IMR-90 (cell line): ENCODE data around the gene UNC13A. TPM values are rescaled to one million over a fixed set of nuclear protein-coding genes. Genes with fewer than 3 reads are reported as not detected.

Source experiments
- ATAC-seq: fragments of 200-7000 bp; cut with Tn5 transposase; 2 replicates; pipeline ENCODE4 v1.9.1; 2020; ENCODE audit warnings: low read depth, mild to moderate bottlenecking, moderate library complexity
- BruUV-seq: library from RNA; stranded (reverse); fragments of 400-500 nt; replicated peaks from 2 replicates; lab custom pipeline; 2021; lab: Mats Ljungman, UMichigan
- CTCF ChIA-PET: fragments of 300-600 bp; formaldehyde crosslinking; extraction: SDS; loops from one replicate; lab custom pipeline; 2021; ENCODE audit warnings: antibody characterized with exemption; lab: Yijun Ruan, JAX
- POLR2A ChIA-PET: fragments of 300-600 bp; sonication (Branson Sonifier 250); formaldehyde crosslinking; loops from one replicate; lab custom pipeline; 2022; ENCODE audit warnings: antibody characterized with exemption; ENCODE audit not compliant: unreplicated experiment; lab: Charles Lee
- DNase-seq: peaks from one replicate; pipeline ENCODE4 v3.0.0; 2013
- H2AFZ ChIP-seq: replicated peaks from 2 replicates; pipeline ENCODE3; 2013; ENCODE audit warnings: low read length, mild to moderate bottlenecking; ENCODE audit not compliant: poor library complexity
- H2AK5ac ChIP-seq: 2 replicates; pipeline ENCODE4 v1.6.1; 2013; ENCODE audit warnings: low read depth, low read length, inconsistent platforms
- H2AK9ac ChIP-seq: replicated peaks from 2 replicates; pipeline ENCODE3; 2013; ENCODE audit warnings: mild to moderate bottlenecking, low read depth, low read length, moderate library complexity; ENCODE audit not compliant: poor library complexity
- H2BK120ac ChIP-seq: 2 replicates; pipeline ENCODE4 v1.6.1; 2013; ENCODE audit warnings: low read depth, low read length, inconsistent platforms
- H2BK15ac ChIP-seq: 3 replicates; pipeline ENCODE4 v1.6.1; 2013; ENCODE audit warnings: low read depth, low read length, inconsistent platforms
- H2BK20ac ChIP-seq: 2 replicates; pipeline ENCODE4 v1.6.1; 2013; ENCODE audit warnings: low read depth, mild to moderate bottlenecking, inconsistent platforms, low read length, moderate library complexity
- H2BK5ac ChIP-seq: 2 replicates; pipeline ENCODE4 v1.6.1; 2013; ENCODE audit warnings: mild to moderate bottlenecking, low read depth, low read length, inconsistent platforms; ENCODE audit not compliant: poor library complexity, severe bottlenecking
- H3K14ac ChIP-seq: replicated peaks from 2 replicates; pipeline ENCODE4 v1.6.1; 2013; ENCODE audit warnings: low read depth, low read length, inconsistent platforms
- H3K18ac ChIP-seq: 2 replicates; pipeline ENCODE4 v1.6.1; 2013; ENCODE audit warnings: low read depth, low read length, control low read depth
- H3K23ac ChIP-seq: 2 replicates; pipeline ENCODE4 v1.6.1; 2013; ENCODE audit warnings: low read depth, low read length, inconsistent platforms
- H3K27ac ChIP-seq: 2 replicates; pipeline ENCODE4 v1.5.1; 2013; ENCODE audit warnings: mild to moderate bottlenecking, control low read depth, low read length; ENCODE audit not compliant: insufficient read depth
- H3K27me3 ChIP-seq: 2 replicates; pipeline ENCODE4 v1.6.1; 2013; ENCODE audit warnings: low read length; ENCODE audit not compliant: control insufficient read depth, insufficient read depth
- H3K36me3 ChIP-seq: 2 replicates; pipeline ENCODE4 v1.6.1; 2013; ENCODE audit warnings: low read length, mixed read lengths; ENCODE audit not compliant: control insufficient read depth, insufficient read depth
- H3K4ac ChIP-seq: 2 replicates; pipeline ENCODE4 v1.6.1; 2013; ENCODE audit warnings: low read depth, low read length, inconsistent platforms
- H3K4me1 ChIP-seq: 2 replicates; pipeline ENCODE4 v1.6.1; 2013; ENCODE audit warnings: low read length, mixed read lengths; ENCODE audit not compliant: control insufficient read depth, insufficient read depth
- H3K4me2 ChIP-seq: 2 replicates; pipeline ENCODE4 v1.6.1; 2013; ENCODE audit warnings: low read depth, mild to moderate bottlenecking, control low read depth, low read length, moderate library complexity
- H3K4me3 ChIP-seq: 2 replicates; pipeline ENCODE4 v1.5.1; 2013; ENCODE audit warnings: low read depth, mild to moderate bottlenecking, control low read depth, low read length, moderate library complexity; ENCODE audit not compliant: insufficient read depth
- H3K56ac ChIP-seq: 2 replicates; pipeline ENCODE4 v1.6.1; 2013; ENCODE audit warnings: low read length, inconsistent platforms; ENCODE audit not compliant: insufficient read depth; ENCODE audit errors: extremely low read depth
- H3K79me1 ChIP-seq, 2 experiments: 2 replicates each; pipeline ENCODE4 v1.6.1; 2013; ENCODE audit warnings: low read length in 2 of 2, inconsistent platforms in 1 of 2, low read depth in 1 of 2
- H3K9ac ChIP-seq: 2 replicates; pipeline ENCODE4 v1.6.1; 2013; ENCODE audit warnings: low read depth, low read length, control low read depth
- H3K9me1 ChIP-seq: 2 replicates; pipeline ENCODE4 v1.6.1; 2013; ENCODE audit warnings: low read length, inconsistent platforms; ENCODE audit not compliant: insufficient read depth
- H3K9me3 ChIP-seq: 2 replicates; pipeline ENCODE4 v1.6.1; 2013; ENCODE audit warnings: low read length; ENCODE audit not compliant: control insufficient read depth, insufficient read depth
- H4K20me1 ChIP-seq: 2 replicates; pipeline ENCODE4 v1.6.1; 2013; ENCODE audit warnings: low read length, inconsistent platforms; ENCODE audit not compliant: insufficient read depth
- H4K5ac ChIP-seq: 2 replicates; pipeline ENCODE4 v1.6.1; 2013; ENCODE audit warnings: mild to moderate bottlenecking, low read depth, low read length, control low read depth
- H4K8ac ChIP-seq, 2 experiments: 2 replicates each; pipeline ENCODE4 v1.6.1; 2013; ENCODE audit warnings: low read depth in 2 of 2, low read length in 2 of 2, control low read depth in 1 of 2, inconsistent platforms in 1 of 2
- H4K91ac ChIP-seq: 2 replicates; pipeline ENCODE4 v1.6.1; 2013; ENCODE audit warnings: low read depth, low read length, inconsistent platforms; ENCODE audit not compliant: insufficient read depth
- BHLHE40 ChIP-seq: fragments of 150-350 bp; IDR thresholded peaks from 2 replicates; pipeline ENCODE4 v1.6.1; 2016; ENCODE audit warnings: mild to moderate bottlenecking, low read depth, low read length
- CEBPB ChIP-seq: IDR thresholded peaks from 2 replicates; pipeline ENCODE4 v1.6.1; 2012; ENCODE audit warnings: low read depth, low read length, improper control_type of control experiment
- CHD1 ChIP-seq: IDR thresholded peaks from 2 replicates; pipeline ENCODE4 v1.6.1; 2012; ENCODE audit warnings: low read depth, low read length, improper control_type of control experiment
- FOS ChIP-seq: fragments of 150-350 bp; IDR thresholded peaks from 2 replicates; pipeline ENCODE4 v1.6.1; 2016; ENCODE audit warnings: low read depth, low read length
- MAFK ChIP-seq: IDR thresholded peaks from 2 replicates; pipeline ENCODE4 v1.6.1; 2012; ENCODE audit warnings: low read depth, low read length, improper control_type of control experiment
- MXI1 ChIP-seq: IDR thresholded peaks from 2 replicates; pipeline ENCODE4 v1.6.1; 2012; ENCODE audit warnings: low read depth, mild to moderate bottlenecking, low read length, moderate library complexity, borderline replicate concordance
- NFE2L2 ChIP-seq: fragments of 150-350 bp; IDR thresholded peaks from 2 replicates; pipeline ENCODE4 v1.6.1; 2016; ENCODE audit warnings: low read depth, mild to moderate bottlenecking, low read length
- POLR2A ChIP-seq: IDR thresholded peaks from 2 replicates; pipeline ENCODE4 v1.6.1; 2012; ENCODE audit warnings: mild to moderate bottlenecking, low read depth, low read length
- RAD21 ChIP-seq: IDR thresholded peaks from 2 replicates; pipeline ENCODE4 v1.6.1; 2012; ENCODE audit warnings: low read length, improper control_type of control experiment
- RCOR1 ChIP-seq: IDR thresholded peaks from 2 replicates; pipeline ENCODE4 v1.6.1; 2012; ENCODE audit warnings: mild to moderate bottlenecking, low read length, improper control_type of control experiment; ENCODE audit not compliant: insufficient replicate concordance
- RFX5 ChIP-seq: IDR thresholded peaks from 2 replicates; pipeline ENCODE4 v1.8.0; 2012; ENCODE audit warnings: low read depth, mild to moderate bottlenecking, low read length, moderate library complexity
- SMC3 ChIP-seq: fragments of 150-350 bp; IDR thresholded peaks from 2 replicates; pipeline ENCODE4 v1.6.1; 2016; ENCODE audit warnings: low read depth, mild to moderate bottlenecking, antibody characterized with exemption, low read length, moderate library complexity
- WGBS, 2 experiments: methylation state at CpG; one replicate each; pipeline versions ENCODE4 v1.1.5 to v1.1.7; 2013; ENCODE audit warnings: missing lambda C conversion rate in 2 of 2; ENCODE audit not compliant: insufficient read length in 1 of 2; ENCODE audit errors: extremely low coverage in 2 of 2; 5-methylcytosine and 5-hydroxymethylcytosine counted together
- dilution Hi-C: fragments of 300-500 bp; cut with HindIII; formaldehyde crosslinking; loops from one replicate; pipeline ENCODE4 v1.14.3; 2018; ENCODE audit warnings: low sequenced_read_pairs; ENCODE audit not compliant: unreplicated experiment
- in situ Hi-C: fragments of 300-500 bp; cut with MboI; formaldehyde crosslinking; loops from 3 replicates; pipeline ENCODE4 v1.14.3; 2019; ENCODE audit warnings: low sequenced_read_pairs, inconsistent platforms, mixed read lengths
- intact Hi-C: fragments of 100-400 bp; cut with micrococcal nuclease; formaldehyde crosslinking; loops from 2 replicates; pipeline ENCODE4 v1.10.0; 2022
- polyA plus RNA-seq, 3 experiments: library from polyadenylated mRNA; depleted of rRNA; stranded (reverse); fragments of >200 nt; gene quantifications; 2 replicates each; pipeline ENCODE4 v1.2.3, GENCODE V29; 2012; ENCODE audit warnings: low replicate concordance in 1 of 3
- total RNA-seq: library from RNA; depleted of rRNA; stranded (reverse); fragments of >200 nt; gene quantifications from 2 replicates; pipeline ENCODE4 v1.2.3, GENCODE V29; 2012
- TF ChIP-seq, protein P1 (sequence below): fragments of 150-350 bp; IDR thresholded peaks from 2 replicates; pipeline ENCODE4 v1.6.1; 2016; ENCODE audit warnings: low read depth, mild to moderate bottlenecking, low read length, moderate library complexity, borderline replicate concordance
- TF ChIP-seq, protein P2 (sequence below): conservative IDR thresholded peaks from 2 replicates; pipeline ENCODE4 v1.5.1; 2012; ENCODE audit warnings: mild to moderate bottlenecking, low read depth, low read length, improper control_type of control experiment

Gene UNC13A
- total and polyA plus RNA-seq, 2 of the 4 experiments (the other 2 are of a cell fraction) = 0.18 to 0.22 TPM

DNA sequence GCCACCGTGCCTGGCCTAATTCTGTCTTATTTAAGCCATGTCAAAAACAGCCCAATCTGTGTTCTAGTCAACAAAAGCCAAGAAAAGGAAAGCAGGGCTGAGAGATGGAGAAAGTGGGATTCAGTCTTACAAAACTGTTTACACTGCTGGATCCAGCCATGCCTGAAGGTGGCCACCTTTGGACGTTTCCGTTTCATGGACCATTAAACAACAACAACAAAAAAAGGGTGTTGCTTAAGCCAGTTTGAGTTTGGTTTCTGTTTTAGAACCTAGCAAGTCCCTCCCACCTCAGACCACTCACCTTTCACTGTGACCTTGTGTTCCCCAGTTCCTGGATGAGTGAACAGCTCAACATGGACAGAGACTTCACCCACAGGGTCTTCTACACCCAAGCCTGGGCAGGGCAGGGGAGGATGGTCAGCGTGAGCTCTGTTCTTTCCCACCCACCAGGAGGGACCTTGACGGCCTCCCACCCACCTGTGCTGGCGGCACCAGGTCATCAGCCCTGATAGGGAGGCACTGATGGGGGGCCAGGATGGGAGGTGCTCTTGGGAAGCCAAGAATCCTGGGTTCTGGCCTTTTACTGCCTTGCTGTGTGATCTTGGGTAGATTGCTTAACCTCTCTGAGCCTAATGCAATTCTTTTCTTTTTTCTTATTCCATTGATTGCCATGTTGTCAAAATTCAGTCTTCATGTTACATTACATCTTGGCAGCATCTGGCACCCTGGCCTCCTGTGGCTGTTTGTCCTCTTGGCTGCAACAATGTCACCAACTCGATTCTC lies 76.5 kb downstream of the UNC13A start:
- DNase-seq = no peak
- Histone ChIP-seq H4K8ac (no peak overlapping the region), H3K56ac (no peak overlapping the region), H3K14ac (no peak overlapping the region), H4K91ac (no peak overlapping the region), H3K9ac (no peak overlapping the region), H2BK120ac (no peak overlapping the region), H3K27ac (no peak overlapping the region), H3K79me1 (no peaks in the 10 kb centered on the region), H3K27me3 (peaks cover 2% of the 10 kb centered on the region), H2BK20ac (no peak overlapping the region), H3K9me1 (no peaks in the 10 kb centered on the region; the same call in 1 of the 2 replicates), H3K36me3 (no peaks in the 10 kb centered on the region), H3K23ac (no peak overlapping the region), H3K18ac (no peak overlapping the region), H4K5ac (no peak overlapping the region), H3K4me2 (no peak overlapping the region), H3K4ac (no peak overlapping the region), H3K4me1 (no peaks in the 10 kb centered on the region), H3K4me3 (no peak overlapping the region), H2AFZ (no peak overlapping the region), H2AK5ac (no peak overlapping the region), H2BK15ac (no peak overlapping the region), H3K9me3 (no peaks in the 10 kb centered on the region), H4K20me1 (no peaks in the 10 kb centered on the region), H2AK9ac (no peak overlapping the region), H2BK5ac (no peak overlapping the region)
- POLR2A ChIA-PET = no interaction called here
- dilution Hi-C loops = no loop called here
- 33% methylated on average over 1 of the region's 7 CpGs; no CpG with 5 or more reads in 1 of the 2 experiments for WGBS, 2 experiments
- in situ Hi-C loops = no loop called here
- BruUV-seq = no TSS peak
- TF ChIP-seq FOS = no peak
- TF ChIP-seq CHD1 = no peak
- no peak for TF ChIP-seq CEBPB
- no peak for TF ChIP-seq BHLHE40
- TF ChIP-seq RFX5 = no peak
- no peak for TF ChIP-seq POLR2A
- no peak for TF ChIP-seq NFE2L2
- TF ChIP-seq, protein P1, sequence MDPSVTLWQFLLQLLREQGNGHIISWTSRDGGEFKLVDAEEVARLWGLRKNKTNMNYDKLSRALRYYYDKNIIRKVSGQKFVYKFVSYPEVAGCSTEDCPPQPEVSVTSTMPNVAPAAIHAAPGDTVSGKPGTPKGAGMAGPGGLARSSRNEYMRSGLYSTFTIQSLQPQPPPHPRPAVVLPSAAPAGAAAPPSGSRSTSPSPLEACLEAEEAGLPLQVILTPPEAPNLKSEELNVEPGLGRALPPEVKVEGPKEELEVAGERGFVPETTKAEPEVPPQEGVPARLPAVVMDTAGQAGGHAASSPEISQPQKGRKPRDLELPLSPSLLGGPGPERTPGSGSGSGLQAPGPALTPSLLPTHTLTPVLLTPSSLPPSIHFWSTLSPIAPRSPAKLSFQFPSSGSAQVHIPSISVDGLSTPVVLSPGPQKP = no peak
- no peak for TF ChIP-seq RAD21
- TF ChIP-seq, protein P2, sequence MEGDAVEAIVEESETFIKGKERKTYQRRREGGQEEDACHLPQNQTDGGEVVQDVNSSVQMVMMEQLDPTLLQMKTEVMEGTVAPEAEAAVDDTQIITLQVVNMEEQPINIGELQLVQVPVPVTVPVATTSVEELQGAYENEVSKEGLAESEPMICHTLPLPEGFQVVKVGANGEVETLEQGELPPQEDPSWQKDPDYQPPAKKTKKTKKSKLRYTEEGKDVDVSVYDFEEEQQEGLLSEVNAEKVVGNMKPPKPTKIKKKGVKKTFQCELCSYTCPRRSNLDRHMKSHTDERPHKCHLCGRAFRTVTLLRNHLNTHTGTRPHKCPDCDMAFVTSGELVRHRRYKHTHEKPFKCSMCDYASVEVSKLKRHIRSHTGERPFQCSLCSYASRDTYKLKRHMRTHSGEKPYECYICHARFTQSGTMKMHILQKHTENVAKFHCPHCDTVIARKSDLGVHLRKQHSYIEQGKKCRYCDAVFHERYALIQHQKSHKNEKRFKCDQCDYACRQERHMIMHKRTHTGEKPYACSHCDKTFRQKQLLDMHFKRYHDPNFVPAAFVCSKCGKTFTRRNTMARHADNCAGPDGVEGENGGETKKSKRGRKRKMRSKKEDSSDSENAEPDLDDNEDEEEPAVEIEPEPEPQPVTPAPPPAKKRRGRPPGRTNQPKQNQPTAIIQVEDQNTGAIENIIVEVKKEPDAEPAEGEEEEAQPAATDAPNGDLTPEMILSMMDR = no peak
- TF ChIP-seq MAFK = no peak
- no peak for TF ChIP-seq SMC3
- no peak for TF ChIP-seq RCOR1
- TF ChIP-seq MXI1 = no peak
- CTCF ChIA-PET = interaction anchor here (0.6 kb wide), 1 partner anchor 25 kb away, joined by 7 read pairs; no protein-coding TSS in a partner anchor
- intact Hi-C loops = no loop called here
- ATAC-seq = no peak
